Caco-2 (cell line): ENCODE data around the gene PES1. TPM values are rescaled to one million over a fixed set of nuclear protein-coding genes. Genes with fewer than 3 reads are reported as not detected.

Experiments used
- BruUV-seq: library from RNA; stranded (reverse); fragments of 400-500 nt; replicated peaks from 2 replicates; lab custom pipeline; 2021; lab: Mats Ljungman, UMichigan
- CTCF ChIA-PET: fragments of 300-600 bp; sonication (Branson Sonifier 250); formaldehyde crosslinking; loops from one replicate; lab custom pipeline; 2022; ENCODE audit warnings: antibody characterized with exemption; lab: Charles Lee
- POLR2A ChIA-PET: fragments of 300-600 bp; sonication (Branson Sonifier 250); formaldehyde crosslinking; loops from one replicate; lab custom pipeline; 2022; ENCODE audit warnings: antibody characterized with exemption; lab: Charles Lee
- DNase-seq, 2 experiments: peaks; one replicate each; pipeline versions ENCODE4 v3.0.0 to v3.0.0-alpha.2; 2020 to 2022
- H3K27me3 ChIP-seq: replicated peaks from 2 replicates; pipeline ENCODE4 v1.6.0; 2011; ENCODE audit warnings: low read length; ENCODE audit not compliant: control insufficient read depth, insufficient read depth
- H3K36me3 ChIP-seq: 2 replicates; pipeline ENCODE4 v1.5.1; 2011; ENCODE audit warnings: low read length; ENCODE audit not compliant: control insufficient read depth, insufficient read depth
- H3K4me1 ChIP-seq: fragments of 250-450 bp; sonication (Bioruptor Pico); 2 replicates; pipeline ENCODE4 v1.5.1; 2020; ENCODE audit warnings: mild to moderate bottlenecking
- H3K4me3 ChIP-seq: 2 replicates; pipeline ENCODE4 v1.5.1; 2011; ENCODE audit warnings: low read depth, mild to moderate bottlenecking, control low read depth, low read length
- H3K9me3 ChIP-seq: fragments of 250-450 bp; sonication (Bioruptor Pico); 2 replicates; pipeline ENCODE4 v1.5.1; 2020; ENCODE audit warnings: mild to moderate bottlenecking, moderate library complexity
- H3K27ac Mint-ChIP-seq: one replicate; pipeline ENCODE4 v1.8.0; 2022; ENCODE audit warnings: mixed read lengths; ENCODE audit not compliant: unreplicated experiment
- H3K27me3 Mint-ChIP-seq: one replicate; pipeline ENCODE4 v1.8.0; 2022; ENCODE audit warnings: mixed read lengths; ENCODE audit not compliant: insufficient read depth, unreplicated experiment
- H3K36me3 Mint-ChIP-seq: one replicate; pipeline ENCODE4 v1.8.0; 2022; ENCODE audit warnings: mild to moderate bottlenecking, mixed read lengths; ENCODE audit not compliant: insufficient read depth, unreplicated experiment
- H3K4me1 Mint-ChIP-seq: one replicate; pipeline ENCODE4 v1.8.0; 2022; ENCODE audit warnings: low read depth, mixed read lengths; ENCODE audit not compliant: unreplicated experiment
- H3K4me3 Mint-ChIP-seq: one replicate; pipeline ENCODE4 v1.8.0; 2022; ENCODE audit warnings: mild to moderate bottlenecking, moderate library complexity, mixed read lengths; ENCODE audit not compliant: unreplicated experiment
- H3K9me3 Mint-ChIP-seq: one replicate; pipeline ENCODE4 v1.8.0; 2022; ENCODE audit warnings: mixed read lengths; ENCODE audit not compliant: unreplicated experiment
- CTCF ChIP-seq, 2 experiments: fragments of 200-600 bp in 1 of 2; IDR thresholded peaks; 1 replicate in 1 of 2; 2 replicates in 1 of 2; pipeline versions ENCODE4 v1.5.1 to v1.8.0; 2011 to 2022; ENCODE audit warnings: antibody characterized with exemption in 1 of 2, control low read depth in 1 of 2, inconsistent platforms in 1 of 2, low read depth in 1 of 2, low read length in 1 of 2, mild to moderate bottlenecking in 1 of 2, moderate library complexity in 1 of 2; ENCODE audit not compliant: insufficient read depth in 1 of 2, severe bottlenecking in 1 of 2, unreplicated experiment in 1 of 2
- intact Hi-C: fragments of 100-400 bp; cut with micrococcal nuclease; formaldehyde crosslinking; loops from one replicate; pipeline ENCODE4 v1.10.0; 2022; ENCODE audit not compliant: unreplicated experiment
- total RNA-seq: library from RNA; stranded (reverse); gene quantifications from 2 replicates; pipeline ENCODE4 v1.2.3, GENCODE V29; 2022

PES1 gene
- total RNA-seq, 1 experiment from 2014 or later, result 110 TPM

GRCh38 chr22:30538280-30538679 lies 53.4 kb downstream of the PES1 start:
- H3K27ac Mint-ChIP-seq, result no peak overlapping the region
- CTCF ChIA-PET, result no interaction called here
- H3K27me3 Mint-ChIP-seq, result no peaks in the 10 kb centered on the region
- TF ChIP-seq CTCF (IDR thresholded peaks at IDR 0.05; ENCODE audit: insufficient read depth in 1 of 2, low read depth in 1 of 2, low read length in 1 of 2, severe bottlenecking in 1 of 2, unreplicated experiment in 1 of 2), result no peak
- H3K4me1 Mint-ChIP-seq, result no peaks in the 10 kb centered on the region
- H3K4me3 Mint-ChIP-seq, result no peak overlapping the region
- Histone ChIP-seq H3K9me3 (no peaks in the 10 kb centered on the region), H3K27me3 (no peaks in the 10 kb centered on the region), H3K4me3 (no peak overlapping the region), H3K36me3 (no peaks in the 10 kb centered on the region), H3K4me1 (no peaks in the 10 kb centered on the region)
- H3K36me3 Mint-ChIP-seq, result no peaks in the 10 kb centered on the region
- BruUV-seq, result no TSS peak
- POLR2A ChIA-PET, result no interaction called here
- intact Hi-C loops, result no loop called here
- H3K9me3 Mint-ChIP-seq, result no peaks in the 10 kb centered on the region
- no peak for DNase-seq

DNA sequence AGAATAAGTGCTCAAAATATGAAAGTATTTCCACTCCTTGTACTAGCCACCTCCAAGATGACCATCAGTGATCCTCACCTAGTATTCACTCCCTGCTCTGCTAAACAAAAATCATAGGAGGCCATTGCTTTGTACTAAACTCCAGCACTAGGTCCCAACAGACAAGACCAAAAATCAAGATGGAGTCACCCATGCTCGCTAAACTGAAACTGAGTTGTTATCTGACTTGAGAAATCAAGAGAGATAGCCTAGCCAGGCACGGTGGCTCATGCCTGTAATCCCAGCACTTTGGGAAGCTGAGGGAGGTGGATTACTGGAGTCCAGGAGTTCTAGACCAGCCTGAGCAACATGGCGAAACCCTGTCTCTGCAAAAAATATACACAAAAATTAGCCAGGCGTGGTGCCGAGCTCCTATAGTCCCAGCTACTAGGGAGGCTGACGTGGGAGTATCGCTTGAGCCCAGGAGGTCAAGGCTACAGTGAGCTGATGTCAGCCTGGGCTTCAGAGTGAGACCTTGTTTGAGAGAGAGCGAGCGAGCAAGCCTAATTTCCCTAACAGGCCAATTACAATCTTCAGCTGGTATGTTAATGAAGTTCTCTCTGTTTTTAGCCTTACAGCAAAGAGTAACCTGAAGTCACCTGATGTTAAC lies 54.5 kb downstream of the PES1 start:
- Mint-ChIP-seq H3K9me3 (no peaks in the 10 kb centered on the region), H3K4me3 (no peak overlapping the region), H3K27ac (no peak overlapping the region), H3K36me3 (no peaks in the 10 kb centered on the region), H3K27me3 (no peaks in the 10 kb centered on the region), H3K4me1 (no peaks in the 10 kb centered on the region)
- no TSS peak for BruUV-seq
- POLR2A ChIA-PET, result no interaction called here
- Histone ChIP-seq H3K36me3 (no peaks in the 10 kb centered on the region), H3K4me1 (no peaks in the 10 kb centered on the region), H3K27me3 (no peaks in the 10 kb centered on the region), H3K9me3 (no peaks in the 10 kb centered on the region), H3K4me3 (no peak overlapping the region)
- intact Hi-C loops, result no loop called here
- DNase-seq, result no peak
- no peak for TF ChIP-seq CTCF (IDR thresholded peaks at IDR 0.05; ENCODE audit: insufficient read depth in 1 of 2, low read depth in 1 of 2, low read length in 1 of 2, severe bottlenecking in 1 of 2, unreplicated experiment in 1 of 2)
- CTCF ChIA-PET, result no interaction called here

DNA sequence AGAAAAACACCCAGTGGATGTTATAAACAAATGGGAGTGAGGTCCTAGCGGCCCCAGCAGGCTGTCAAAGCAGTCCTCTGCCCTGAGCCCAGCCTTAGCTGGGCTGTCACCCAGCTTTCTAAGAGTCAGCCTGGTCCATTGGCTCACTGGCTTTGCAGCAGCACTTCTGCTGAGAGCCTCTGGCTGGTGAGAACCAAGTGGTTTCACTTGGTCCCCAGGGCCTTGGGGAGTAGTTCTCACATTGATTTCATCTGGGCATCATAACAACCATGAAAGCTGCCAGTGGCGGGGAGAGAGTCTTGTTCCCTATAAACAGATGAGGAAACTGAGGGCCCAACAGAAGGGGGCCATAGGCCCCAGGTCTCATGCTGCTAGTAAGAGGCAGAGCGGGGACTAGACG lies 56.5 kb downstream of the PES1 start:
- H3K9me3 Mint-ChIP-seq, result no peaks in the 10 kb centered on the region
- H3K27me3 Mint-ChIP-seq, result no peaks in the 10 kb centered on the region
- H3K27ac Mint-ChIP-seq, result no peak overlapping the region
- intact Hi-C loops, result no loop called here
- H3K36me3 Mint-ChIP-seq, result no peaks in the 10 kb centered on the region
- no peak overlapping the region for H3K4me3 Mint-ChIP-seq
- no peak for DNase-seq
- no peaks in the 10 kb centered on the region for H3K36me3 ChIP-seq
- TF ChIP-seq CTCF (IDR thresholded peaks at IDR 0.05; ENCODE audit: insufficient read depth in 1 of 2, low read depth in 1 of 2, low read length in 1 of 2, severe bottlenecking in 1 of 2, unreplicated experiment in 1 of 2), result no peak
- POLR2A ChIA-PET, result no interaction called here
- no peaks in the 10 kb centered on the region for H3K4me1 Mint-ChIP-seq
- no peaks in the 10 kb centered on the region for H3K9me3 ChIP-seq
- BruUV-seq, result no TSS peak
- no peaks in the 10 kb centered on the region for H3K4me1 ChIP-seq
- CTCF ChIA-PET, result no interaction called here
- H3K27me3 ChIP-seq, result no peaks in the 10 kb centered on the region
- no peak overlapping the region for H3K4me3 ChIP-seq
